Fibroblast of peridontal ligament (primary cell): Measurements from ENCODE around the gene CBFA2T3.

Source experiments
- DNase-seq: peaks from one replicate; pipeline ENCODE4 v3.0.0-alpha.2; 2010; ENCODE audit errors: extremely low read depth

Gene CBFA2T3

DNA sequence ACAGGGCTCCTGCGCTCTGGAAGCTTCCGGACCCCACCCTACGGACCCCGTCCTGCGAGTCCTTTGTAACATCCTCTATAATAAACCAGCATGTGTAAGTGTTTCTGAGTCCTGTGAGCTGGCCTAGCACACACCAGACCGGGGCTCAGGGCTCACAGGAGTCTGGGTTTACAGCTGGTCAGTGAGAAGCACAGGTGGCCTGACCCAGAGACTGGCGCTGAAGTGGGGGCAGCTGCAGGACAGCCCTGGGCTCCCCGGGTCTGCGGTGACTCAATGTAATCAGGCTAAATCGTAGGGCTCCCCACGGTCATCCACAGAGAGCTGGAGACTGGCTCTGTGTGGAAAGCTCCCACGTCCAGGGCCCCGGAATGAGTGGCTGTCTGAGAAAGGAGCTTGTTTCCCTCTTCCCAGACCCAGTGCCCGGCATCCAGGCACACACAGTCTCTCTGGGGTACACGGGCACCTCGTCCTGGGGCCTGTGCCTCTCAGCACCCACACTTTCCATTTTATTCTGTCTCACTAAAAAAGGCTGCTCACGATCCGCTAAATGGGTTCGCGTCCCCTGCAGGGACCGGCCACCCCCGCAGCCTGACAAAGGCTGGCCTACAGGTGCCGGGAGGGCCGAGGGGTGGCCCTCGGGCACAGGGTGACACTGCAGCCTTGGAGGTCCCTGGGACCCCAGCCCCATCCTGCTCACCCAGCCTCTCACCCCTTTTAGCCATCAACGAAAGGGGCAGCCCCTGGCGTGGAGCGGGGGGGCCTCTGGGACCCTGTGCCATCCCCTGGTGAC is 18.9 kb upstream of the CBFA2T3 start:
- DNase-seq = no peak

DNA sequence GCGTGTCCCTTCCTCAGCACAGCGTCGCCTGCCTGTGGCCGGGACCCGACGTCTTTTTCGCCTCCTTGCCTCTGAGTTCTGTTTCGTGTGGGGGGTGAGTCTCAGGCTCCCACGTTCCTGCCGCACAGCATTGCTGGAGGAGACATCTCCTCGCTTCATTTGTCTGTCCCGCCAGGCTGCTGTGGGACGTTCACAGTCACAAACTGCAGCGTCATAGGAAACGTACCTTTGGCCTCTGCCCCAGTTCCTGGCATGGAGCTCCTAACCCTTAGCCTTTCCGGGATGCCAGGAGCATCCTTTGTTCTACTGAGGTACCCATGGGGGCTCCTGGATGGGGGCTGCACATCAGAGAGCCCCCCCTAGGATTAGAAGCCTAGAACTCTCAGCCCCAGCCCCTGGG is 18.2 kb upstream of the CBFA2T3 start:
- DNase-seq = no peak

DNA sequence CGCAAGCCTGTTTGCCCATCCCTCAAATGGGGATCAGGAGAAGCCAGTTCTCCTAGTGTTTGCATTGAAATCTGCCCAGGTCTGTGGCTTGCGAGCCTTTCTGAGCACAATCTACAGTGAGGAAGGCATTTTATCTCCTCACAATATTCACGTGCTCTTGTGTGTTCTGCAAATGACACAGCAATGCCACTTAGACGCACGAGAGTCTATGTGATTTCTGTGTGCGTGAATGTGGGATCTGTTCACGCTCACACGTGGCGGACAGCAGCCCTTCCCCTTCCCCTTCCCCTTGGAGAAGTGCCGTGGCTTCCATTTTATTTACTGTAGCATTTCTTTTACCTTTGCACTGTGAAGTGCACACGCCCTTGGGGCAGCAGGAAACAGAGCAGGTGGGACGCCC is 17.7 kb upstream of the CBFA2T3 start:
- DNase-seq = no peak

DNA sequence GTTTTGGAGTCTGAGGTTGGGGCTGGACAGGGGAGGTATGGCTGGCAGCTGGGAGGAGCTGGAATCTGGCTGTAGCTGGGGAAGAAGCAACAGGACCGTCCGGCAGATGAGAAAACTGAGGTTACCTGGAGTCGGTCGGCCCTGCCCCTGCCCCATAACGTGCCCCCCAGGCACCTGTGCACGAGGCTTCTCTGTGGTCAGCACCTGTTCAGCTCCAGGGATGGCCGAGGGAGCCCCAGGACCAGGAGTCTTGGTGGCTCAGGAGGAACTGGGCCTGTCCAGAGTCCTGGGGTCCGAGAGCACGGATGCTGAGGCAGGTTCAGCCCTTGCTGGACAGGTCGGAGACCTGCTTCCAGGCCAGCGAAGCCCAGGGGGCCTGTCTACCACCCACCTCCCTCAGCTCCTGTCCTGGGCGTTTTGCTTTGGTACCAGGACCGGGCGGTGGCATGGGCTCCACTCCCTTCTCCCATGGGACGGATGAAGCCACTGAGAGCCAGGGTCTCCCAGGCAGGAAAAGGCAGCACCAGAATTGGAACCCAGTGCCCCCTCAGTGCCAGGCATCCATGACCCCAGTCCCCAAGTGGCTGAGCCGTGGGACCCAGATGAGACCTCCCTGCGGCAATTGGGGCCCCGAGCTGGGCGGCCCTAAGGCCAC is 17.1 kb upstream of the CBFA2T3 start:
- DNase-seq = no peak

DNA sequence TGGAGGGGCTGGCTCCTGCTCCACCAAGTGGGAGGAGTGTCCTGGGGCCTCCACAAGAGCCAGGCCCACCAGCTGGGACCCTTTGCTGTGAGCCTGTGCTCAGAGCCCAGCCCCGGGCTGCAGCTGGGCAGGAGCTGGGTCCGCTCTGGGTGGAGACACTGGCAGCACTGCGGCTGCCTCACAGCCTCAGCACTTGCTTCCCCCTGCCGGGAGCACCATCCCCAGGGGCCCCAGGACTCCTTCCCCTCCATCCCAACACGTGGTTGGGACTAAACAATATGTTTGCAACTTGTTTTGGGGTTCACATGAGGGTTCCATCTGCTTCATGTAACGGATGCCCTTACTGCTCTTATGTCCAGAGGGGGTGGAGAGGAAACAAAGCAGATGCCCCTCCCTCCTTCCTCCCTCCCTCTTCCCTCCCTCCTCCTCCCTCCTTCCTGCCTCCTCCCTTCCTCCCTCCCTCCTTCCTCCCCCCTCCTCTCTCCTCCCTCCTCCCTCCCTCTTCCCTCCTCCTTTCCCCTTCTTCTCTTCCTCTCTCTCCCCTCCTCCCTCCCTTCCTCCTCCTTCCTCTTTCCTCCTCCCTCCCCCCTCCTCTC is 16.3 kb upstream of the CBFA2T3 start:
- no peak for DNase-seq

DNA sequence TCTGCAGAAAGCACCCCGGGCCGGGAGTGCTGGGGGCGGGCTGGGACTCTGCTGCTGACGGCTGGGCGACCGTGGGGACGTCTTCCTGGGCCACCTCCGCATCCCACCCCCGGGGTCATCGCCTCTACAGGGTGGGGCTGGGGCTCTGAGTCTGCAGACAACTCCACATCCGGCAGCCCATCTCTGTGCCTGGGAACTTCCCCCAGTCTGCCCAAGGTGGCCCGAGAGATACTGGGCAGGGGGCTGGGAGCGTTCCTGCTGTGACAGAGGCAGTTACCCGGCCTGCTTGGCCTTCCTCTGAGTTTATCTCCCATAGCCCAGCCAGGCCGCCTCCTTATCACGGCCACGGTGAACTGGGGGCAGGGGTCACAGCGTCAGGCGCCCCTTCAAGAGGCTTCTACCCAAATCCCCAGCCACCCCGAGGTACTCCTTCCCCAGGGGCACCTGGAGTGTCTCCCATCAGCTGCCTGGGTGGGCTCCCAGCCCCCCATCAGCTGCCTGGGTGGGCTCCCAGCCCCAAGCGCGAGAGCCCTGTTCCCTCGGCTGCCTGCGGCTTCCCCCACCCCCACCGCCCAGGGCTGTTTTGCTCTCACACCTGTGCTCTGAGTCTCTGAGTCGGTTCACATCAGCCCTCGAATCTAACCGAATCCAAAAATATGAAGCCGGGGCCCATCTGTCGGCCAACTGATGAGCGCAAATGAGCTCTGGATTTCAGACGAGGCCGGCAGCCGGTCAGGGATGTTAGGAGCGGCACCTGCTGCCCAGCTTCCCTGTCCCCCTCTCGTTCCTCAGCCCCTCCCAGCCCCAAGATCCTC is 15.6 kb upstream of the CBFA2T3 start:
- no peak for DNase-seq

DNA sequence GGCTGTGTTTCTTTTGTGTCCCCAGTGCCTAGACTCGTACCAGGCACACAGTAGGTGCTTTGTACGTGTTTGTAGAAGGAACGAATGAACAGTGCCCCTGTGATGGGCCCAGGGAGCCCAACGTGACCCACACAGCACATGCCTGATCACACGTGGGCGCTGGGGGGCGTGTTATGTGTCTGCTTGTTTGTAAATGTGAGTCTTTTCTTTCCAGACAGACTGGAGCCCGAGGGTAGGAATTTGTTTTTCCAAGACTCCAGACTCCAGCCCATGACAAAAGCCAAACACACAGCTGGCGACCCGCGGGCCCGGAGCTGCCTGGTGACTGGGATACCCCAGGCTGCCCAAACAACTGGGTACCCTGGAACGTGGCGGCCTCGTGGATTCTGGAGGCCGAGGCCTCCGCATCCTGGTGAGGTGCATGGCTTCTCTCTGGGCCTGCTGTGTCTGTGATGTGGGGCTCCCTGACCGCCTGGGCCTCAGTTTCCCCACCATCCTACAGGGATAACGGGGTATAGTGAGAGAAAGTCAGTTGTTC is 14.9 kb upstream of the CBFA2T3 start:
- DNase-seq = no peak

DNA sequence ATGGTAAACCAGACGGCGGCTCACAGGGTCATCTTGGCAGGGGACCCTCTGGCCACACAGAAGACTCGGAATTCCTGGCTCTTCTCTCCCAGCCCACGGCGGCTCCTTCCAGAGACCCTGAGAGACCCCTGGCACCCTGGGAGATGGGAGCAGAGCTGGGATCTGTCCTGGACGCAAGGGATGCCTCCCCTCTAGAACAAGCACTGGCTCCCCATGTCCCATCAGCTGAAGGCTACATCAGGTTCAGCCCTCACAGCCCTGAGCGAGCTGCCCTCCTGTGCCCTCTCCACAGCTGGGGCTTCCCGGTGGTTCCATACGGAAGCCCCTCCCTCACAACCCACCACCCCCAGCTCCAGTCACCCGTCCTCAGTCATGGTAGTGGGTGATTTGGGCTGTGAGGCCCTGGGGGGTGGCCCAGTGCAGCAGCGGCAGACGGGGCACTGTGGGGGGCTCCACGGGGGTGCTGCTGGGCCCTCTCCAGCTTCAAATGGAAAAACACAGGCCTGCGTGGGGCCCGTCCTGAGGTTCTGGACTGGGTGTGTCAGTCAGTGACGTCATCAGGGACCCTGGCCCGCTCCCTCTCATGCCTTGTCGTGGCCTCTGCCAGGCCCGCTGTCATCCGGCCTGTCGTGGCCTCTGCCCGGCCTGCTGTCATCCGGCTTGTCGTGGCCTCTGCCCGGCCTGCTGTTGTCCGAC is 13.0 kb upstream of the CBFA2T3 start:
- no peak for DNase-seq

DNA sequence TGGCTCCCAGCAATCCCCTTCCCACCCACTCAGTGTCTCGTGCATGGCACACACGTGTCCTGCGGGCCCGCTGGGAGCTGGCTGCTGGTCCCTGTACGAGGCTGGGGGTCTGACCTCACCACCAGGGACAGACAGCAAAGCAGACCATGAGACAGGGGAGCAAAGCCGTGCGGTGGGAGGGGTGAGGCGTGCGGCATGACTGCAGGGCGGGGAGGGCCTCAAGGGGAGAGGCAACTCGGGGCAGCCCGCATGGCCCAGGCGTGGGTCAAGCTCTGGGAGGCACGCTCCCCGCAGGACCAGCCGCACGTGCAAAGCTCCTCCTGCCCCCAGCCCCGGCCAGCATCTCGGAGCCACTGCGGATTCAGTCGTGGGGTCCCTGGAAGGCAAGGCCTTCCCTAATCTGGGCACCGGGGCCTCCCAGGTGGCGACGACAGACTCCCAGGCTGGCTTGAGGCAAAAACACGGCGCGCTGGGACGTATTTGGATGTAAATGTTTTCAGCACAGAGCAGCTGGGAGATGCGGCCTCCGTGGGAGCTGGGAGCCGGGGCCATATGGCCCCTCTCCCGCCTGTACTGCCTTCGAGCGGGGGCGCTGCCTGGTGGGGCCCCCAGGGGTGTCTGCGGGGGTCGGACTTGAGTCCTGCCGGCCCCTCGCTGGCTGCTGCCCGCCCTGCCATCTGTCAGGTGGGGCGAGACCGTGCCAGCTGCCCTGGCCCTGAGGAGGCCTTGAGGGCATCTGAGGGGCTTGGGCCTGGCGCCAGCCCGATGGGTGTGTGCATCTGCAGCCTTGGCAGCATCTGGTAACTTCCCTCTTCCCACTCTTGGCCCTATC is 12.2 kb upstream of the CBFA2T3 start:
- DNase-seq = no peak

DNA sequence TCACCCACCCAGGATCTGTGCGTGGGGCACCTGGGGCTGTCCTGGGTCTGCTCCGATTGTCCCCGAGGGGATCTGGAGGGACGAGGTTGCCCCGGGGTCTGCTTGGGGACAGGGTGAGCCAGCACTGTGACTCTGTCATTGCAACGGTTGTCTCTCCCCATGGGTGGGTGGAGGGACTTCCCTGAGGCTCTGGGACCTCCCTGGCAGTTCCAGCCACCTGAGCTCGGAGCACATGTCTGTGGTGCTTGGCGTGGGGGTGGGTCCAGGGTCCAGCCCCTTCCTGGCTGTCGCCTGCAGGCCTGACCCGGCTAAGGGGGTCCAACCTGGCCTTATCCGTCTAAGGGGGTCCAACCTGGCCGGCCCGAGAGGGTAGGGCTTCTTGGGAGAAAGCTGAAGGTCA is 8.5 kb upstream of the CBFA2T3 start:
- no peak for DNase-seq

DNA sequence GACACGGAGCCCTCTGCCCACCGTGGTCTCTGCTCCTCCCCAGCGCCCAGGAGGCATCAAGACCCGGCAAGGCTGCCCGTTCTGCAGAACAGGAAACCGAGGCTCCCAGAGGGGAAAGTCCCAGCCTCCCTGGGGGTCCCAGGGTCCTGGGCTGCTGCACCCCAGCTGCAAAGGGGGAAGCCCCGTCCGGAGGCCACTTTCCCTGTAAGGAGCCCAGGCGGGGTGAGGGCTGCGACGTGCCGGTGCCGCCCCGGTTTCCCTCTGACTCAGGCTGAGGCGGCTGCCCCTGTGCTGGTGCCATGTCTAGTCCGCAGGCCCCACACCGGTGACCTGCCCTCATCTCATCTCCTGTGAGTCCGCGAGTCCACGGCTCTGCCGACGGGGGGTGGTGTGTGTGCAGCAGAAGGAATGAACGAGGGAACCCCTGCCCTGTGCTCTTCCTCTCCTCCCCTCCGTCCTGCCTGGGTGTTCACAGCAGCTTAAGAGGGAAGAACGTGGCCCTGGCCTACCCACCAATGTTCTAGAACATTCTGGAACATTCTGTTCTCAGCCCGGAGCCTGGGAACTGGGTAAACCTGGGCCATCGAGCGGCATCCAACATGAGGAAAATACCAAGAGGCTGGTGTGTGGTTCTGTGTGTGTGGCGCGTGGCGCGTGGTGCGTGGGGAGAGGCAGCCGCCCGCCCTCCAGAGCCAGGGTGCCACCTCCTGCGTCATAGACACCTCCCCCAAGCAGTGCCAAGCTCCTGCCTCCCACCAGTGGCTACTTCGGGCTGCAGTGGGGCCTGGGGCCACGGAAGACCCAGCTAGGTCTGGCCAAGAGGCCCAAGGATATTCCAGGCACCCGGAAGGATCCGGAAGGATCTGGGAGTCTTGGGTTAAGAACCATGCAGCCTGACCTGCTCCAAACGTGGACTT is 7.0 kb upstream of the CBFA2T3 start:
- no peak for DNase-seq

DNA sequence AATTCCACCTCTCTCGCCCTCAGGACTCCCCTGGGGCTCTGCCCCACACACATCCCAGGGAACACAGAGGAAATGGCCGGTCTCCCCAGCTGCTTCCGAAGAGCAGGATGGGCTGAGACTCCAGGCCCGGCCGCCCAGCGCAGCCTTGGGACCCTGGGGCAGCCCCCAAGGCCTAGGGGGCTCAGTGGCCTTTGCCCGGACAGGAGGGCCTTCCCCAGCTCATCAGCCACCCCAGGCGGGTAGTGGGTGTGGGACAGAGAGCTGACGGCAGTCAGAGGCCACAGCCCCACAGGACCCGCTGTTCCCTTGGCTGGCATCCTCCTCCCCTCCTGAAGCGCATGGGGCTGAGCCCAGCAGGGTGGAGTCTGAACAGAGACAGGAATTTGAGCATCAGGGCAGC is 6.2 kb upstream of the CBFA2T3 start:
- DNase-seq = no peak

DNA sequence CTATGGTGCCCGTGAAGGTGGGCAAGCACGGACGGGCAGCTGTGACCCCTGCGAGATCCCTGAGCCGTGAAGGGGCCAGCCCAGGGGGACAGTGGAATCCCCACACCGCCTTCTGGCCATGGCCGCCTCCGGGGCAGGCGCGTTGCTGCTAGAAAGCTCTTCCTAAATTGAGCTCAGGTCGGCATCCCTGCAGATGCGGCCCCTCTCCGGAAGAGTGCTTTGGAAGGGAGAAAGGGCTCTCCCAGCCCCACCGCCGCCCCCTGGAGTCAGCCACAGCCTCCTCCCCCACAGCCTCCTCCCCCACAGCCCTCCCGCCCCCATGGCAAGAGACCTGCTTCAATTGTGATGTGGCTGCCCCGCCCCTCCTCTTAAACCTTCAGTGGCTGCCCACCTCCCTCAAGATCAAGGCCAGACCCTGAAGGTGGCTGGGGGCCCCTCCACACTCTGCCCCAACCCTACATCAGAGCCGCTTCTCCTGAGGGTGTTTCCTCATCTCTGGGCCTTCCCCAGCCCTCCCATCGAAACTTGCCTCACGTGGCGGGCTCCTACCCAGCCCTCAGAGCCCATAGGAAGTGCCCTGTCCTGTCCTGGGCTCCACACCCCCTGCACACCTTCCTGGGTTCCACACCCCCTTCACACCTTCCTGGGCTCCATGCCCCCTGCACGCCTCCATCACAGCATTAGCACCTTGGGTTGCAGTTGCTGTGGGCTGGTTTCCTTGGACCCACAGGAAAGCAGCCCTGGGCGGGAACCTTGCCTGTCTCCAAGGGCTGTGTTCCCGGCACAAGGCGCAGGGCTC is 5.5 kb upstream of the CBFA2T3 start:
- DNase-seq = no peak

DNA sequence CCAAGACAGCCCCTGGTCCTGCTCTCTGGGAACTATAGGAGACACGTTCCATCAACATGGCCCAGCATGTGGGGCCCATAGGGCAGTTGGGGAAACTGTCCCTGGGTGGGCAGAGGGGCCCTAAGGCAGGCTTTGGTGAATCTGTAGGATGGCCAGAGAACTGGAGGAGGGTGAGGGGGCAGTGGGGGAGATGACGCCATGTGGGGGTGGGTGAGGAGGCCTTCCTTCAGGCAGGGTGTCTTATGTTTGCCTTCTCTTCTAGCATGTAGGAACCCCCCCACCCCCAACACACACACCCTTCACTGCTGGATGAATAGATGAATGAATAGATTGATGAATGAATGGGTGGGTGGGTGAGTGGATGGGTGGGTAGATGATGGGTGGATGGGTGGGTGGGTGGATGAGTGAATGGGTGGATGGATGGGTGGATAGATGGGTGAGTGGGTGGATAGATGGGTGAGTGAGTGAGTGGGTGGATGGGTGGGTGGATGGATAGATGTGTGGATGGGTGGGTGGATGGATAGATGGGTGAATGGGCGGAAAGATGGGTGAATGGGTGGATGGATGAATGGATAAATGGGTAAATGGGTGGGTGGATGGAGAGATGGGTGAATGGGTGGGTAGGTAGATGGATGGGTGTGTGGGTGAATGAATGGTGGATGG is 2.5 kb upstream of the CBFA2T3 start:
- no peak for DNase-seq

DNA sequence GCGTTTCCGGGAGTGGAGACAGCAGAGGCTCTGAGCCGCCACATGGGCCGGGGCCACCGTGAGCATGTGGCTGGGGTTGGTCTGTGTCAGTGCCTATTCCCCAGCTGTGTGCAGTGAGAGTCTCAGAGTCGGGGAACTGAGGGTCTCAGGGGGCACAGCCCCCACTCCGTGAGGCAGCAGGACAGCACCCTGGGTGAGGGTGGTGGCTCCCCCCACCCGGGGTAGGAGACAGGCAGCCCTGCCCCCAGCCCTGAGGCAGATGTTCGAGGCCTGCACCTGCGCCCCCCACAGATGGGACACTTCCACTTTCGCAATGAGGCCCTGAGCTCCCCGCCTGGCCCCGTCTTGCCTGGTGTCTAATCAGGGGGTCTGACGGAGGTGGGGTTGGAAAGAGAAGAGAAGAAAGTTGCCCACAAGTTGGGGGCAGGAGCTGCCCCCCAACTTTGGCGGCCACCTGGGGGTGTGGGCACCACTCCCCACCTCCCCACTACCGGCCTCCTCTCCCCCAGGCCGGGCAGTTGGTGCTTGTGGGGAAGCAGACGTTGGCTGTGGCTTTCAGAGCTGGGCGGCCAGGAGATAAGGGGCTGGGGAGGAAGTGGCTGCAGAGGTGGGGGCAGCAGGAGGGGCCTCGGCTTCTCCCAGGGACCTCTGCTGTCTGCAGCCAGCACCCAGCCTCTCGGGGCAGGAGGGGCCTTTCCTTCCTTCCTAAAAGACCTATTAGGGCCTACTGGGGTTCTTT is 1.8 kb upstream of the CBFA2T3 start:
- no peak for DNase-seq

DNA sequence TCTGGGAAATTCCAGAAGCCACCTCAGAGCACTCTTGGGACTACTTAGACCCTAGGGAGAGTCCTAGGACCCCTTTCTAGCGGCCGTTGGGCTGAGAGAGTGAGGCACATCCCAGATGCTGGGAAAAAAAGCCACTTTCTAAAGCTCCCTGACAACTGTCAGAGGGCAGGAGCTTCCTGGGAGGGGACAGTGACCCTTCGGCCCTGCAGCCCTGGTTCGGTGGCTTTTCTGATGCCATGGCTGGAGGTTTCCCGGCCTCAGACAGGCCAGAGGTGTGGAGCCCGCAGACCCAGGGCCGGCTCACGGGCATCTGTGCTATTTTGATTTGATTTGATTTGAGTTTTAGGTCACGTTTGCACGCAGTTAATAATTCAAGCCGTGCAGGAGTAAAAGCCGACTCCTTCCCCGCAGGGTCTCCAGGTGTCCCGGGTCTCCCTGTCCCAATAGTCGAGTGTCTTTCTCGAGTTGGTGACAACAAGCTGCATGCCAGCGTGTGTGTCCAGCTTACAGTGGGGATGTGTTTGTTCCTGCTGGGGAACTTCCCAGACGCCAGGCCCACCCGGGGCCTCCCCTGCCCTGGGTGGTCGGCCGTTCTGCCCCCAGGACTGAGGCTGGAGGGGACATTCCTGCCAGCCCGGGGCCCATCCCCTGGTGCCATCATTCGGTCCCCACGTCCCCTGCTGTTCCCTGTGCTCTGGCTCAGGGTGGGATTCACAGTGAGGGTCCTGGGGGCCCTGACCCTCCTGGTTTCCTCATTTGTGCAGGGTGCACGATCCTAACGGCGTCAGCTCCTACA is 1.0 kb upstream of the CBFA2T3 start:
- DNase-seq = no peak
